NCI-H2107 treated with DMSO at 0.1 percent for 48 hours (cell line): ENCODE results near the gene NPPC.
A peak's percentile ranks its signal among the peaks of the same experiment; 100 is the strongest.

Source experiments
- DNase-seq: peaks from one replicate; lab custom pipeline; 2025; ENCODE audit not compliant: unreplicated experiment; lab: John Stamatoyannopoulos, UW

Gene NPPC

DNA sequence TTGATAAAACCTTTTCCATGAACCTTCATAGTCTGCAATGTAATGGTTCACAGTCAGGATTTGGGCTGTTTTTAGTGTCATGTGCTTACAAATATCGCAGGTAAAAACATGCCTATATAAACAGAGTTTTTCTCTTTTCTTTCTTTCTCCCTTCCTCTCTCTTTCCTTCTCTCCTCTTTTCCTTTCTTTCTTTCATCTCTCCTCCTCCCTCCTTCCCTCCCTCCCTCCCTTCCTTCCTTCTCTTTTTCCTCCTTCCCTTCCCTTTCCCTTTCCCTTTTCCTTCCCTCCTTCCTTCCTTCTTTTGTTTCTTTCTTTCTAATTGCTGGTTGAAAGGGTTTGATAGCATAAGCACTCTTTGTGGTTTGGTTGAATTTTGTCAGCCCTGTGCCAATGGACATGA lies 9.6 kb upstream of the NPPC start:
- DNase-seq, result no peak

GRCh38 chr2:231935207-231935524 lies 9.0 kb upstream of the NPPC start:
- DNase-seq, result no peak

GRCh38 chr2:231934441-231935206 lies 8.4 kb upstream of the NPPC start:
- DNase-seq, result no peak

DNA sequence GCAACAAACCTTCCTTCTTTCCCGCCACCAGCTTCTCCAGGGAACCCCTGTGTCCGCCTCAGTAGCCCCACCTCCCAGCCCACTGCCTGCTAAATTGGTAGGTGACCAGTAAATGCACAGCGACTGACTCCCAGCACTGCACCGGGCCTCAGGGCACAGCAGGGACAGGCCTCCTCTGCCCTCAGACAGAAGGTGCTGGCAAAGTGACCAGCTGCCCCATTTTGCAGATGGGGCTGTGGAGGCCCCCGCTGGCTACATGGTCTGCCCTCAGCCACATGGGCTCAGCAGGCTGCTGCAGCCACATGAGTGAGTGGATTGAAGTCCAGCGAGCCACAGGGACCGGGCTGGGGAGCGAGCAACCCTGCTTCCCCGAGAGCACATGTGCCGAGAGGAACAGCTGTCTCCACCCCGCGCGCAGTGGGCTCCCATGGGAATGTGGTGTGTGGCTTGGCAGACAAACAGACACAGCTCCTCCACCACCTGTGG lies 7.8 kb upstream of the NPPC start:
- DNase-seq, result peak; percentile 10

- no peak for DNase-seq
These were observed 7.1 kb upstream of the NPPC start for GRCh38 chr2:231932985-231933915.

DNA sequence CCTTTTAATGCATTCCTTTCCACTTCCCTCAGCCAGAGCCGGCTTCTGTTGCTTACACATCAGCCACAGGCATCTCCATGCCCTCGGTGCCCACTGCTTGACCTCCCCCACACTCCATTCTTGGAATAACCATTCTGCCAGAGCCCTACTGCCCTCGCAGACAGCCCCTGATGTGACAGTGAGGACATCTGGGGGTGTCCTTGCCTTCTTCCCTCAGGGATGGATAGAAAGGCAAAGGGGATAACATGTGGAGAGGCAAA lies 6.4 kb upstream of the NPPC start:
- no peak for DNase-seq

- no peak for DNase-seq
These were observed 5.3 kb upstream of the NPPC start for GRCh38 chr2:231931481-231931915.

DNA sequence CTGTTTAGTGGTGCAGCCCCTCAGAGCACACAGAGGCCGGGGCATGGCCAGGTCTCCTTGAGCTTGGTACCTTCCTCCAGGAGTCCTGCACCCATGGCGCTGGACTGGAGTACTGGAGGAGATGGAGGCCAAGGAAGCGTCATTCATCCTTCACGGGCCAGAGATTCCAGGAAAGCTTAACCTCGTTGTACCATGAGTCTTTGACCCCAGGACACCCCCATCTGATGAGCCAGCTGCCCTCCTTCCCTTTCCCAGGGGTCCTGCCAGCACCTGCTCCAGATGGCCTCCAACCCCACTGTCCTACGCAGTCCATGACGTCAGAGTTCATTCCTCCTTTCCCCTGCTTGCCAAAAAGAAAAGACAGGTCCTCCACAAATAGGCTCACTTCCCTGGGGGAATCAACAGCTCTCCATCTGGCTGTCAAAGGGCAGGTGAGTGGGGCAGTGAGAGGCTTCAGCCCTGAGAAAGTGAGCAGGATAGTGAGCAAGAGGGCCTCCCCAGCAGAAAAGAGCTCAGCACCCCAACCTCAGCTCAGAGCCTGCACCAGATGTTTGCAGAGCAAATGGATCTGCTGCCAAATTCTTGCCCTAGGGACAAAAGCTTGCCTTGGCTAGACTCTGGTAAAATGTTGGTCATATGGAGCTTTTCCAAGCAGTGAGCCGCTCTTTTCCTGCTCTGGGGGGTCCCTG lies 4.5 kb upstream of the NPPC start:
- no peak for DNase-seq

GRCh38 chr2:231929961-231930592 lies 3.9 kb upstream of the NPPC start:
- DNase-seq, result no peak

DNA sequence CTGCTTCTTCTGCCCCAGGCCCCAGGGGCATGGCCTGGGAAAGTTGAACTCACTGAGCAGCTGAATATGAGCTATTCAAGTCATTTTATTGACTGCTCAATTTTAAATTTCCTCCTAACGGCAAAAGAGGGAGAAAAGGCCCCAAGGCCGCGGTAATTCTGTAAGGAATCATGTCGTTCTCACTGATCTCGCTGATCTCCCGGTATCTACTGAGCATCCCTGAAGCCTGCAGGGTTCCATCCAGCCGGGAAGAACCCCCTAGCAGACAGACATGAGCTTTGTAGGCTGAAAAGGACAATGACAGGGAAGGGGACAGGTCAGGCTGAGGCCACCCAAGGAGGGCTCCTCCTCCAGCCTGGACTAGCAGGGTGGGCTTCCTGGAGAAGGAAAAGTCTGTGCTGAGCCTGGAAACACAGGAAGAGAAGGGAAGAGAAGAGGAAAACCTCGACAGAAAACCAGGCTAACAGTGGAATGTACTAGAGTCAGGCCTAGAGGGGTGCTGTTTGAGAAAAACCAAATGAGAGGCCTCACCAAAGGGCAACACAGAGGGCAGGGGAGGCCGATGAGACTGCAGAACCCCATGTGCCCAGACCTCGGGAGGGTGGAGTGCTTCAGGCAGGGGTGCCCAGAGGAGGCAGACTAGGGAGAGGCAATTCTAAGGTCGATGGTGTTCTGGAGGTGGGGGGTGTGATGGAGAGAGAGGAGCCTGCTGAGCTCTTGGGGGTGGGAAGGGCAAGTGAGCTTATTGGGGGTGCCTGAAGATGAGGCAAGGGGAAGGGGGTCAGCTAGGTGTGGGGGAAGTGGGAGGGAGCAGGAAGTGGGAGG lies 2.9 kb upstream of the NPPC start:
- no peak for DNase-seq

GRCh38 chr2:231928481-231928880 lies 2.3 kb upstream of the NPPC start:
- no peak for DNase-seq

DNA sequence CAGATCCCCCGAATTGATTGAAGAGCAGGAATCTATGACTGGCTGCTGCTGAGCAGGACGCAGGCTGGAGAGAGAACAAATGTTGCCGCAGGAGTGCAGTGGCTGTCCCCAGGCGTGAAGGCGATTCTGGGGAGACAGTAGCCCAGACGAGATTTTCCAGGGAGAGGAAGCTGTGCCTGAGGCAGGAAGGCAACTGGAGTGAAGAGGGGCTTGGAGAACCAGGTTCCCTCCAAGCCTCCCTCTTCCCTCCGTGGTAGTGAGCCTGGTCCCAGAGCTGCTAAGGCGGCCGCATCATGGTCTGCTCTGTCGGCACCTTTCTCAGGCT lies 1.3 kb upstream of the NPPC start:
- no peak for DNase-seq

- peak; percentile 37 for DNase-seq
These were observed 767 bp upstream of the NPPC start for GRCh38 chr2:231926761-231927565.

DNA sequence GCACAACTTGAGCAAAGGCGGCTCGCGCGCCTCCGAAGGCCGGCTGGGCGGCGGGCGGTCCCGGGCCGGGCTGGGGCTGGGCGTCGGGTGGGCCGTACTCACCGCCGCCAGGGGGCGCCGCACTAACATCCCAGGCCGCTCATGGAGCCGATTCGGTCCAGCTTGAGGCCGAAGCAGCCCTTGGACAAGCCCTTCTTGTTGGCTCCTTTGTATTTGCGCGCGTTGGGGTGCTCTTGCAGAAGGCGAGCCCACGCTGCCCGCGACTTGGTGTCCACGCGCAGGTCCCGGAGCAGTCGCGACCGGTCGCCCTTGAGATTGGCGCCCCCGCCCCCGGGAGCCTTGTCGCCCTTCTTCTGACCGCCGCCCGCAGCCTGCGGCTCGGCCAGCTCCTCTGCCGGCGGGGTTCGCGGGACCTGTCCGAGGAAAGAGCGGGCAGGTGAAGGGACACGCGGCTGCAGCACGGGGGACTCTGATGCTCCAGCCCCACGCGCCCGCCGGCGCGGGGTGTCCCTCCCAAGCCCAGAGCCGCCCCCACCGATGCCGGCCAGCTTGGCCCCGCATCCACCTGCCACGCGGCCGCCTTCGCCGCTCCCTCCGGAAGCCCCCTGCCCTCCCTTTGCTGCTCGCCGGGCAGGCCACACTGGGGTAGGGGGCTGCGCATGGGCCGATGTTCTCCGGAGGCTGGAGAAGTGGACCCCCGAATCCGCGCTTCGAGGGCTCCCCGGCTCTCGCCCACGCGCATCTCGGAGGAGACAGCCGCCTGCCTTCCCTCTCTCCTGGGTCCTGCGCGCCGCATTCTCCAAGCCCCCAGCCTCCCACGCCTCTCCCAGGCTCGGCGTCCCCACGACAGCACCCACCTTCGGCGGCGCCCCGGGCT lies 655 bp downstream of the NPPC start:
- no peak for DNase-seq

DNA sequence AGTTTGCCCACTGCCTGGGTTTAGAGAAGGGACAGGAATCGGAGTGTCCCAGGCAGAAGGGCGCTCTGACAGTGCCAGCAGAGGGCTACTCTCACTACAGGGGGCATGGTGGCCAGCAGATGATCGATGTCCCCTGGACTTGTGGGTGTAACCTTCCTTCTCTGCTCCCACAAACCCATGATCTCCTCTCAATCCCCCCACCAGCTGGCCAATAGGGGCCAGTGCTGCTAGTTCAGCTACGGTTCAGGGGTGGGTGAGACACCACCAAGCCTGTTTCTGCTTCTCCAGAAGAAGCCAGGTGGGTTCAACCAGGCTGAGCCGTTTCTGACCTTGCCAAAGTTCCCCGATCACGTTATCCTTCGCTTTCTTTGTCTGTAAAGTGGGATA lies 1.3 kb downstream of the NPPC start:
- DNase-seq, result no peak

- no peak for DNase-seq
These were observed 2.0 kb downstream of the NPPC start for GRCh38 chr2:231923951-231924888.

GRCh38 chr2:231923010-231923344 lies 3.2 kb downstream of the NPPC start:
- DNase-seq, result no peak
